H54 (cell line): ENCODE results near the gene GDF10.
A peak's percentile ranks its signal among the peaks of the same experiment; 100 is the strongest.

Source experiments
- DNase-seq: peaks from one replicate; pipeline ENCODE4 v3.0.0; 2011; ENCODE audit warnings: low spot score, mixed read lengths; ENCODE audit not compliant: insufficient read length
- FAIRE-seq: peaks from 3 replicates; lab custom pipeline; 2011; peaks lifted over from hg19 to GRCh38; lab: Jason Lieb, UNC
- POLR2A ChIP-seq: IDR thresholded peaks from 2 replicates; pipeline ENCODE4 v1.6.1; 2011; ENCODE audit warnings: low read depth, mild to moderate bottlenecking, low read length

GDF10 gene, protein sequence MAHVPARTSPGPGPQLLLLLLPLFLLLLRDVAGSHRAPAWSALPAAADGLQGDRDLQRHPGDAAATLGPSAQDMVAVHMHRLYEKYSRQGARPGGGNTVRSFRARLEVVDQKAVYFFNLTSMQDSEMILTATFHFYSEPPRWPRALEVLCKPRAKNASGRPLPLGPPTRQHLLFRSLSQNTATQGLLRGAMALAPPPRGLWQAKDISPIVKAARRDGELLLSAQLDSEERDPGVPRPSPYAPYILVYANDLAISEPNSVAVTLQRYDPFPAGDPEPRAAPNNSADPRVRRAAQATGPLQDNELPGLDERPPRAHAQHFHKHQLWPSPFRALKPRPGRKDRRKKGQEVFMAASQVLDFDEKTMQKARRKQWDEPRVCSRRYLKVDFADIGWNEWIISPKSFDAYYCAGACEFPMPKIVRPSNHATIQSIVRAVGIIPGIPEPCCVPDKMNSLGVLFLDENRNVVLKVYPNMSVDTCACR

GRCh38 chr10:47299611-47300428, at the start of gene GDF10:
Gene GDF10, plus strand, starts transcription at chr10:47300197. Its CDS starts 455 bp downstream, at chr10:47300652.
- TF ChIP-seq POLR2A: no peak
- FAIRE-seq: no peak

DNA sequence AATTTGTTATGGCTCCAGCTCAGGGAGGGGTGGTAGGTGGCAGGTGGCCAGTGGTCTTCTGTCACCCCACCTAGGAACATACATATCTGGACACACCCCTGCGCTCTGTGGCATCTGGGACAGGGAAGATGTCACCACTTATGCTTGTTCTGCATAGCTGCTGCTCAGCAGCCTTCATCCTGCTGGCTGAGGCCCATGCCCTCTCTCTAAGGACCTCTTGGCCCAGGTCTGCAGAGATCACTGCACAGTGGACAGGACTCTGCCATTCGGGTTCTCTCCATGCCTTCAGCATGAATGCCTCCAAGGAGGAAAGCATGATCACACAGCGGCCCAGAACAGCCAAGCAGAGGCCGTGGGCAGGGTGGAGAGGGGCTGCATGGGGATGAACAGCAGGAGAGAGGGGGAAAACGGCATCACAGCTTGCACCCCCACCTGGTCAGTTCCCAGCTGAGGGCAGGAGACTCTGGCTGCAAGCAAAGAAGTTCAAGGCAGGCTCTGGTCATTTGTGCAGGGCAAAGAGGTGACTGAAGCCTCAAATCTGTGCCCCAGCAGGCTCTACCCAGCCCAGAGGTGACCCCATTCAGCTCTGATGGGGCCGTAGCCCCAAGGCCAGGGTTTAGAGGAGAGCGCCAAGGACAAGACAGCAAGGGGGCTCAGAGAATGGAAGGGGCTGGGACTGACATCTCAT, 47.8 kb upstream of the GDF10 start:
- FAIRE-seq (no peak), DNase-seq (no peak)
- TF ChIP-seq POLR2A: no peak

More at GRCh38 chr10:47299611-47300428, at the start of gene GDF10:
- DNase-seq: no peak

- DNase-seq (no peak), FAIRE-seq (no peak)
- no peak for TF ChIP-seq POLR2A
These were observed 46.9 kb upstream of the GDF10 start for GRCh38 chr10:47253030-47253637.

- TF ChIP-seq POLR2A: no peak
- DNase-seq (peak; percentile 74), FAIRE-seq (no peak)
These were observed 46.2 kb upstream of the GDF10 start for GRCh38 chr10:47253651-47254375.

DNA sequence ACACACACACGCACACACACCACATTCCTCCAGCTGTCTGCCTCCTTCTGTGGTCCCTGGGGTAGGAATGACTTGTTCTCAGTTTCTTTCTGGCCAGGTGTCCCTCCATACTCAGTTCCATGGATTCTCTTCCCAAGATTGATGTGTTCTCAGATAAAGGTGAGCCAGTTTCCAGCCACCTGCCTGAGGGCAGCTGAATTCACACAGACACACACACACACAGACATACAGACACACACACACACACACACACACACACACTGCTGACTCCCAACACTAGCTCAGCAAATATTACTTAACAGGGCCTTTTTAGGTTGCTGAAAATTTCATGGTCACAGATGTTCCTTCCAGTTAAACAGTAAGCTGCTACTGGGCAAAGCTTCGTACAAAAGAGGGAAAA, 45.4 kb upstream of the GDF10 start:
- FAIRE-seq (no peak), DNase-seq (no peak)
- no peak for TF ChIP-seq POLR2A

DNA sequence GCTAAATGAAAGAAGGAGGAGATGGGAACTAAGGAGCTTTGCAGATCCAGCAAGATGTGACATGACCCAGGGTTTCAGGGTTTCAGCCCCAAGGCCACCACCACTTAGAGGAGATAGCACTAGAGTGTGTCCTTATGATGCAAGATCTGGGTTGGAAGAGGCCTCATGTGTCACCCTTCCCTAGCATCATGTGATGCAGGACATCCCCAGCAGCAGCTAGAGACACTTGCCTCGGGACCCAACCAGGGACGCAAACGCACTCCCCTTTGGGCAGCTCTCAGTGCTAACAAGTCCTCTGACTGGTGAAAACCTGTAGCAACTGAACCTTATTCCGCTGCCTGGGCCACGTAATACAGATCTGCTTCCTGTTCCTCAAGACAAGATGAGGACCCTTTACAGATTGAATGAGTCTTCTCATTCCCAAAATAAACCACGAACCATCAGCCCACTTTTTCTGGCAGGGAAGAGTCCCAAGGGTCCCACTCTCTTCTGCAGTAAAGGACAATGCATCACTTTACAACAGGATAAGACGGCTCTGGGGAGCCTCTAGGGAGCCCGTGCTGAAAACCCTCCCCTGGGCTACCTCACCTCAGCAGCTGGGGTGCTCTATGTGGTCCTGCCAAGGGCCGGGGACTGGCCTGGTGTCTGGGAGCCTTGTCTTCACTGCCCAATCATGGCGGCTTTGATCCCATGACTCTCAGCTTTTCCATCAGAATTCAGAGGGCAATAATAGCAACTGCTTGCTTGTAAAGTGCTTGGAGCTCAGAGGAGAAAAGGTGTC, 44.8 kb upstream of the GDF10 start:
- DNase-seq: no peak
- no peak for TF ChIP-seq POLR2A
- FAIRE-seq: no peak

DNA sequence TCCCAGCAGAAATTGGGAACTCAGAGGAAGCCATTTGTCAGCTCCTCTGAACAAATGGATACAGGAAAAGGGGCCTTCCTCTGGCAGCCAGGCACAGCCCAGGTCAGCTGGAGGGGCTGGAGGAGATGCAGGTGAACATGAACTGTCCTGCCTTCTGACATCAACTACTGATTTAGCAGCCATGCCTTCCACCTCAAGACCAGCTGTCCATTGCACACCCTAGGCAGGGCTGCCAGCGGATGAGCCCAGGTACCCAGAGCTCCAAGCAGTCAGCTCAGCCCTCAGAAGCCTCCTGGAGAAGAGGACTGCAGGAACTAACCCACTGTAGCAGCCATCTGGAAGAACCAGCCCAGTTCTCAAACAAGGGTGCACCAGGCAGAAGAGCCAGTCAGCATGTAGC, 44.1 kb upstream of the GDF10 start:
- no peak for FAIRE-seq
- TF ChIP-seq POLR2A: no peak

DNA sequence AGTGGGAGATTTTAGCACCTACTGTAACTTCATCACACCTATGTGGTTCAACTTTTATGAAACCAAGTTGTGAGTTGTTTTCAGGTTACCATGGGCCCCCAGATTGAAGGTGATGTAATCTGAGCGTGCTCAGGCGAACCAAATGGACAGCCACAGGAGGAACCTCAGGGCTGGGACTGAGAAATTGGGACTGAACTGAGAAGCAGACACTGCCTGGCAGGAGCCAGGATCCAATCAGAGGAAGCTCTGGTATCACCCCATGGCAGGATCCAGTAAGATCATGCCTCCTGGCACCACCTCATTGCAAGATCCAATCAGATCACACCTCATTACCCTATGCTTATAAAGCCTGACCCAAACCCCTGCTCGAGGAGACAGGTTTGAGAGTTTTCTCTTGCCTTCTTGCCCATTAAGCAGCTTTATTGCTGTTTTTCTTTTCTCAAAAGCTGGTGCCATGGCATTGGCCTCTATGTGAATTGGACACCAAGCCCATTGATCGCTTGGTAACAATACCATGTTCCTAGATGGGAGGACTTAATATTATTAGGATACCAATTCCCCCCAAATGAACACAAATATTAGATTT, 43.2 kb upstream of the GDF10 start:
- FAIRE-seq: no peak

More for the DNA sequence above, 44.1 kb upstream of the GDF10 start:
- no peak for DNase-seq

GRCh38 chr10:47257396-47258120, 42.4 kb upstream of the GDF10 start:
- TF ChIP-seq POLR2A: no peak
- FAIRE-seq (no peak), DNase-seq (no peak)

More for the DNA sequence above, 43.2 kb upstream of the GDF10 start:
- no peak for DNase-seq
- no peak for TF ChIP-seq POLR2A

- no peak for DNase-seq
- FAIRE-seq: no peak
- no peak for TF ChIP-seq POLR2A
These were observed 41.1 kb upstream of the GDF10 start for GRCh38 chr10:47258921-47259320.

DNA sequence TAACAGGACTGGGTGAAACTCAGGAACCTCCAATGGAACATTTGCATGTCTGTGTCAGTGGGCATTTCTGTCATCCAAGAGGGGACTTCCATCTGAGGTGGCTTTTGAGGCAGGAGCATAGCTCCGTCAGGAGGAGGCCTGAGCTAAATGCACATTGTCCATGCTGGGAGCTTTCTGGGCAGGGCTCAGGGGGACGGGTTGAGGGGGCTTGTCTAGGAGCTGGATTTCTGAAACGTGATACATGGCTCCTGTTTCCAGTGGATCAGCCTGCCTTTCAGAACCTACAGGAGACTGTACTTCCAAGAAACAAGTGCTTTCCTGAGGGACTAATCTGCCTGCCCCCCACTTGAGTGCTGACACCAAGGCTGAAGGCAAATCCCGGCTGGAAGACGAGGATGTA, 40.5 kb upstream of the GDF10 start:
- DNase-seq (no peak), FAIRE-seq (no peak)
- TF ChIP-seq POLR2A: no peak
